ENCODE results near the gene ALOX12B. TPM values are rescaled to one million over a fixed set of nuclear protein-coding genes. Genes with fewer than 3 reads are reported as not detected.

ALOX12B gene
- total and polyA plus RNA-seq, 4 donors, result not detected

DNA sequence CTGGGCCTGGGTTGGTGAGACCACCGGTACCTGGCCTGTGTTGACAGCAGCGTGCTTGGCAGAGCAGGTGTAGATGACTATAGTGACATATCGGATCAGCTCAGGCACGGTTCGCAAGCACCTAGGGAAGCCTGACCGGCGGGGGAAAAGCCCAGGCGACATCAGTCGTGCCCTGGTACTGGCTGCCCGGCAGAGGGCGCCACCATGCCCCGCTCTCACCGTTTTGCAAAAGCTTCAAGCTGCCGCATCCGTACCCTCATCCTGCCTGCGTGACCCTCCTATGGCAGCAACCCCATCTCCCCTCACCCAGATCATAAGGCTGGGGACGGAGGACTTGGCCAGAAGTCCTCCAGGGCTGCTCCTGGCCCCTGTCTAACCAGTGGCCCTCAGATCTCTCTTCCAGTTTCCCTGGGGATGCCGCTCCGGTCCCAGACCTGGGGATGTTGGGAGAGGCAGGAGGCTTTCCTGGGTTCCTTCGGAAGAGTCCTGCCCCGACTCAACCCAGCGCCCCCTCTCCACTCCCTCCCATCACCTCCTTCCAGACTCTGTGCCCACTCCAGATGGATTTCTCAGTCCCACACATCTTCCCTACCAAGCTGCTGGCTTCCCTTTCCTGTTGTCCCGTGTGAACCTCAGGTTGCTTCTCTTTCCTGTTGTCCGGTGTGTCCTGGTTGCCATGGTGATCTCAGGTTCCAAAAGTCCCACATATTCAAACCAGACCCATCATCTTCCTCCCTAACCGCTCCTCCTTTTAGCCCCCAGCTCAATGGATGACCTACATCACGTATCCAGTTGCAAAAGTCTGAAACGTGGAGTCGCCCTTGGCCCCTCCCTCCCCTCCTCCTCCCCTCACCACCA, 13.7 kb downstream of the ALOX12B start:
- TF ChIP-seq RAD21 (IDR thresholded peaks at IDR 0.05) (peak in 1 of 2 donors; percentile 66), JUND (IDR thresholded peaks at IDR 0.05) (no peak), FOXA2 (IDR thresholded peaks at IDR 0.05) (no peak), TAF1 (conservative IDR thresholded peaks at IDR 0.05) (no peak), RXRA (IDR thresholded peaks at IDR 0.05) (no peak), ZBTB33 (IDR thresholded peaks at IDR 0.05) (no peak), CTCF (IDR thresholded peaks at IDR 0.05; ENCODE audit: low read depth, low read length, missing input control) (peak; percentile 83)
- 6% methylated on average over 28 of the region's 28 CpGs for WGBS
- Histone ChIP-seq H3K36me3 (ENCODE audit: control insufficient read depth in 4 of 4, insufficient read depth in 3 of 4, low read depth in 1 of 4, low read length in 3 of 4) (no peaks in the 10 kb centered on the region), H3K4me3 (ENCODE audit: low read depth in 1 of 3, low read length in 3 of 3) (no peak overlapping the region), H3K9ac (ENCODE audit: low read depth in 1 of 2, low read length in 2 of 2) (no peak overlapping the region), H3K27me3 (ENCODE audit: control insufficient read depth in 4 of 4, insufficient read depth in 4 of 4, low read length in 3 of 4) (peaks cover 0 to 31% (median 19%) of the 10 kb centered on the region in 4 donors), H3K4me1 (ENCODE audit: control insufficient read depth in 4 of 4, insufficient read depth in 4 of 4, low read length in 3 of 4) (peaks cover 4 to 20% (median 6%) of the 10 kb centered on the region in 4 donors), H3K9me3 (ENCODE audit: control insufficient read depth in 4 of 4, low read length in 3 of 4) (no peaks in the 10 kb centered on the region), H3K27ac (ENCODE audit: low read depth in 1 of 2, low read length in 2 of 2) (no peak overlapping the region)
- peak; percentile 74 for DNase-seq (ENCODE audit: low spot score)

GRCh38 chr17:8072729-8073461, 14.6 kb downstream of the ALOX12B start:
- Histone ChIP-seq H3K9me3 (ENCODE audit: control insufficient read depth in 4 of 4, low read length in 3 of 4) (no peaks in the 10 kb centered on the region), H3K9ac (ENCODE audit: low read depth in 1 of 2, low read length in 2 of 2) (no peak overlapping the region), H3K4me3 (ENCODE audit: low read depth in 1 of 3, low read length in 3 of 3) (no peak overlapping the region), H3K4me1 (ENCODE audit: control insufficient read depth in 4 of 4, insufficient read depth in 4 of 4, low read length in 3 of 4) (peaks cover 4 to 20% (median 6%) of the 10 kb centered on the region in 4 donors), H3K27me3 (ENCODE audit: control insufficient read depth in 4 of 4, insufficient read depth in 4 of 4, low read length in 3 of 4) (peaks cover 0 to 32% (median 17%) of the 10 kb centered on the region in 4 donors), H3K36me3 (ENCODE audit: control insufficient read depth in 4 of 4, insufficient read depth in 3 of 4, low read depth in 1 of 4, low read length in 3 of 4) (no peaks in the 10 kb centered on the region), H3K27ac (ENCODE audit: low read depth in 1 of 2, low read length in 2 of 2) (no peak overlapping the region)
- TF ChIP-seq NR2F2 (IDR thresholded peaks at IDR 0.05), result no peak
- 11% methylated on average over 40 of the region's 40 CpGs for WGBS
- DNase-seq (ENCODE audit: low spot score), result no peak

DNA sequence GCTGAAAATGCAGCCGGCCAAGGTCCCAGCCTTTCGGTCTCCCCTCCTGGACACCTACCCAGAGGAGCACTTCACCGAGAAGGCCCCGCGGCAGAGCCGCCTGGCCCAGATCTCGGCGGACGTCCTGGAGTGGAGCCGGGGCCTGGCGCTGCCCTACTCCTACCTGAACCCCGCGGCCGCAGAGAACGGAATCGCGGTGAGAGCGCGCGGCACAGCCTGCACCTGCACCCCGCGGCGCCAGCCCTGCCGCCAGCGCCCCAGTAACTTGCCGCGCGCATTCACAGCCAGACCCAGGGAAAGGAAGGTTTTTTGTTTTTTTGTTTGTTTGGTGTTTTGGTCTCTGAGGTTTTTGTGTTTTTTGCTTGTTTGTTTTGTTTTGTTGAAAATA, 15.2 kb downstream of the ALOX12B start:
- H3K9ac ChIP-seq (ENCODE audit: low read depth in 1 of 2, low read length in 2 of 2), result no peak overlapping the region
- H3K9me3 ChIP-seq (ENCODE audit: control insufficient read depth in 4 of 4, low read length in 3 of 4), result no peaks in the 10 kb centered on the region
- peaks cover 4 to 20% (median 6%) of the 10 kb centered on the region in 4 donors for H3K4me1 ChIP-seq (ENCODE audit: control insufficient read depth in 4 of 4, insufficient read depth in 4 of 4, low read length in 3 of 4)
- H3K27me3 ChIP-seq (ENCODE audit: control insufficient read depth in 4 of 4, insufficient read depth in 4 of 4, low read length in 3 of 4), result peaks cover 0 to 36% (median 17%) of the 10 kb centered on the region in 4 donors
- no peak for DNase-seq (ENCODE audit: low spot score)
- no peaks in the 10 kb centered on the region for H3K36me3 ChIP-seq (ENCODE audit: control insufficient read depth in 4 of 4, insufficient read depth in 3 of 4, low read depth in 1 of 4, low read length in 3 of 4)
- 14% methylated on average over 28 of the region's 28 CpGs for WGBS
- H3K27ac ChIP-seq (ENCODE audit: low read depth in 1 of 2, low read length in 2 of 2), result no peak overlapping the region
- no peak overlapping the region for H3K4me3 ChIP-seq (ENCODE audit: low read depth in 1 of 3, low read length in 3 of 3)
- TF ChIP-seq FOXA2 (IDR thresholded peaks at IDR 0.05) (no peak), FOXA1 (IDR thresholded peaks at IDR 0.05) (no peak), HNF4G (IDR thresholded peaks at IDR 0.05) (no peak), SP1 (IDR thresholded peaks at IDR 0.05) (no peak), GABPA (IDR thresholded peaks at IDR 0.05 in 1 of 2, conservative IDR thresholded peaks at IDR 0.05 in 1 of 2) (no peak), CTCF (IDR thresholded peaks at IDR 0.05; ENCODE audit: low read depth, low read length, missing input control) (no peak), RAD21 (IDR thresholded peaks at IDR 0.05) (no peak), NR2F2 (IDR thresholded peaks at IDR 0.05) (no peak), YY1 (IDR thresholded peaks at IDR 0.05) (no peak)
- TF ChIP-seq, protein P1, sequence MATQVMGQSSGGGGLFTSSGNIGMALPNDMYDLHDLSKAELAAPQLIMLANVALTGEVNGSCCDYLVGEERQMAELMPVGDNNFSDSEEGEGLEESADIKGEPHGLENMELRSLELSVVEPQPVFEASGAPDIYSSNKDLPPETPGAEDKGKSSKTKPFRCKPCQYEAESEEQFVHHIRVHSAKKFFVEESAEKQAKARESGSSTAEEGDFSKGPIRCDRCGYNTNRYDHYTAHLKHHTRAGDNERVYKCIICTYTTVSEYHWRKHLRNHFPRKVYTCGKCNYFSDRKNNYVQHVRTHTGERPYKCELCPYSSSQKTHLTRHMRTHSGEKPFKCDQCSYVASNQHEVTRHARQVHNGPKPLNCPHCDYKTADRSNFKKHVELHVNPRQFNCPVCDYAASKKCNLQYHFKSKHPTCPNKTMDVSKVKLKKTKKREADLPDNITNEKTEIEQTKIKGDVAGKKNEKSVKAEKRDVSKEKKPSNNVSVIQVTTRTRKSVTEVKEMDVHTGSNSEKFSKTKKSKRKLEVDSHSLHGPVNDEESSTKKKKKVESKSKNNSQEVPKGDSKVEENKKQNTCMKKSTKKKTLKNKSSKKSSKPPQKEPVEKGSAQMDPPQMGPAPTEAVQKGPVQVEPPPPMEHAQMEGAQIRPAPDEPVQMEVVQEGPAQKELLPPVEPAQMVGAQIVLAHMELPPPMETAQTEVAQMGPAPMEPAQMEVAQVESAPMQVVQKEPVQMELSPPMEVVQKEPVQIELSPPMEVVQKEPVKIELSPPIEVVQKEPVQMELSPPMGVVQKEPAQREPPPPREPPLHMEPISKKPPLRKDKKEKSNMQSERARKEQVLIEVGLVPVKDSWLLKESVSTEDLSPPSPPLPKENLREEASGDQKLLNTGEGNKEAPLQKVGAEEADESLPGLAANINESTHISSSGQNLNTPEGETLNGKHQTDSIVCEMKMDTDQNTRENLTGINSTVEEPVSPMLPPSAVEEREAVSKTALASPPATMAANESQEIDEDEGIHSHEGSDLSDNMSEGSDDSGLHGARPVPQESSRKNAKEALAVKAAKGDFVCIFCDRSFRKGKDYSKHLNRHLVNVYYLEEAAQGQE (IDR thresholded peaks at IDR 0.05), result no peak
- TF ChIP-seq, protein P2, sequence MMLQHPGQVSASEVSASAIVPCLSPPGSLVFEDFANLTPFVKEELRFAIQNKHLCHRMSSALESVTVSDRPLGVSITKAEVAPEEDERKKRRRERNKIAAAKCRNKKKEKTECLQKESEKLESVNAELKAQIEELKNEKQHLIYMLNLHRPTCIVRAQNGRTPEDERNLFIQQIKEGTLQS (IDR thresholded peaks at IDR 0.05), result no peak

Measured in liver (tissue), 9 donors.